Smooth muscle cell of the brain vasculature (primary cell): ENCODE measurements around the gene HAVCR1.

ENCODE experiments used
- DNase-seq: peaks from one replicate; pipeline ENCODE4 v3.0.0-alpha.2; 2012; ENCODE audit warnings: low read depth, low spot score

The HAVCR1 gene

DNA sequence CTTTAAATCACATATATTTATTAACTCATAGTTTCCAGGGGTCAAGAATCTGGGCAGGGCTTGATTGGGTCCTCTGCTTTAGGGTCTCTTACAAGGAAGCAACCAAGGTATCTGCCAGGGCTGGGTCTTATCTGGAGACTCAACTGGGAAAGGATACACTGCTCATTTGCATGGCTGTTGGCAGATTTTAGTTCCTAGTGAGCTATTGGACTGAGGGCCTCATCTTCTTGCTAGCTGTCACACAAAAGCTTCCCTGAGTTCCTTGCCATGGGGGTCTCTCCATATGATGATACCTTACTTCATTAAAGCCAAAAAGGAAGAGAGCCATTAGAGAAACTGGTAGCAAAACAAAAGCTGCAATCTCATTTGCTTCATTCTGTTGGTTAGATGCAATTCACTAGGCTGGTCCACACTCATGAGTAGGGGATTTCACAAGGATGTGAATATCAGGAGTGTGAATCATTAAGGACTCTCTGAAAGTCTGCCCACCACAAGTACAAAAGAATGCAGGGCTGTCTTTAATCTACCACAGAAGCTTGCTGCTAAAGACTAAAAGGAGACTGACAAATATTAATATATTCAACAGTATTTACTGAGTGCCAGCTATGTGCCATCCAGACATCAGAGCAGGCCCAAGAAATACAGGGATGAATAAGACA, 53.9 kb downstream of the HAVCR1 start:
- DNase-seq, result no peak

GRCh38 chr5:156991714-156992113, 67.2 kb downstream of the HAVCR1 start:
- DNase-seq, result no peak

DNA sequence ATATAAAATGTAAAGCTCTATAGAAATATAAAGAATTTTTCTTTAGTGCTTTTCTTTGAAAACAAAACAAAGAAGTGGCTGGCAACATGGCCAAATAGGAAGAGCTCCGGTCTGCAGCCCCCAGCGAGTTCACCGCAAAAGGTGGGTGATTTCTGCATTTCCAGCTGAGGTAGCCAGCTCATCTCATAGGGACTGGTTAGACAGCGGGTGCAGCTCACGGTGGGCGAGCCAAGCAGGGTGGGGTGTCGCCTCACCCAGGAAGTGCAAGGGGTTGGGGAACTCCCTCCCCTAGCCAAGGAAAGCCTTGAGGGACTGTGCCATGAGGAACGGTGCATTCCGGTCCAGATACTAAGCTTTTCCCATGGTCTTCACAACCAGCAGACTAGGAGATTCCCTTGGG, 74.9 kb downstream of the HAVCR1 start:
- no peak for DNase-seq

- no peak for DNase-seq
Measured at GRCh38 chr5:156981481-156981880, 77.4 kb downstream of the HAVCR1 start.
